ENCODE data around the gene CNTN1. TPM values are rescaled to one million over a fixed set of nuclear protein-coding genes. Genes with fewer than 3 reads are reported as not detected.
A peak's percentile ranks its signal among the peaks of the same experiment; 100 is the strongest.

The CNTN1 gene
- total RNA-seq, 6 experiments from 2014 or later = 0.09 to 0.66 (median 0.26) TPM

- H3K9me3 ChIP-seq = no peaks in the 10 kb centered on the region
- ATAC-seq = no peak
- H3K4me3 ChIP-seq = no peak overlapping the region
- no peaks in the 10 kb centered on the region for H3K4me1 ChIP-seq
- intact Hi-C loops (cut with DNase I) = no loop called here
- TF ChIP-seq POLR2A (IDR thresholded peaks at IDR 0.05) = no peak
- TF ChIP-seq, protein P1, sequence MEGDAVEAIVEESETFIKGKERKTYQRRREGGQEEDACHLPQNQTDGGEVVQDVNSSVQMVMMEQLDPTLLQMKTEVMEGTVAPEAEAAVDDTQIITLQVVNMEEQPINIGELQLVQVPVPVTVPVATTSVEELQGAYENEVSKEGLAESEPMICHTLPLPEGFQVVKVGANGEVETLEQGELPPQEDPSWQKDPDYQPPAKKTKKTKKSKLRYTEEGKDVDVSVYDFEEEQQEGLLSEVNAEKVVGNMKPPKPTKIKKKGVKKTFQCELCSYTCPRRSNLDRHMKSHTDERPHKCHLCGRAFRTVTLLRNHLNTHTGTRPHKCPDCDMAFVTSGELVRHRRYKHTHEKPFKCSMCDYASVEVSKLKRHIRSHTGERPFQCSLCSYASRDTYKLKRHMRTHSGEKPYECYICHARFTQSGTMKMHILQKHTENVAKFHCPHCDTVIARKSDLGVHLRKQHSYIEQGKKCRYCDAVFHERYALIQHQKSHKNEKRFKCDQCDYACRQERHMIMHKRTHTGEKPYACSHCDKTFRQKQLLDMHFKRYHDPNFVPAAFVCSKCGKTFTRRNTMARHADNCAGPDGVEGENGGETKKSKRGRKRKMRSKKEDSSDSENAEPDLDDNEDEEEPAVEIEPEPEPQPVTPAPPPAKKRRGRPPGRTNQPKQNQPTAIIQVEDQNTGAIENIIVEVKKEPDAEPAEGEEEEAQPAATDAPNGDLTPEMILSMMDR (IDR thresholded peaks at IDR 0.05) = no peak
- DNase-seq = no peak
- WGBS (ENCODE audit: insufficient coverage, low coverage, low lambda C conversion rate, missing lambda C conversion rate) = 50% methylated on average over 1 of the region's 1 CpG
- H3K36me3 ChIP-seq = no peaks in the 10 kb centered on the region
- H3K27ac ChIP-seq = no peak overlapping the region
- no peaks in the 10 kb centered on the region for H3K27me3 ChIP-seq
Observed at GRCh38 chr12:40937891-40938290, 245.7 kb downstream of the CNTN1 start.

DNA sequence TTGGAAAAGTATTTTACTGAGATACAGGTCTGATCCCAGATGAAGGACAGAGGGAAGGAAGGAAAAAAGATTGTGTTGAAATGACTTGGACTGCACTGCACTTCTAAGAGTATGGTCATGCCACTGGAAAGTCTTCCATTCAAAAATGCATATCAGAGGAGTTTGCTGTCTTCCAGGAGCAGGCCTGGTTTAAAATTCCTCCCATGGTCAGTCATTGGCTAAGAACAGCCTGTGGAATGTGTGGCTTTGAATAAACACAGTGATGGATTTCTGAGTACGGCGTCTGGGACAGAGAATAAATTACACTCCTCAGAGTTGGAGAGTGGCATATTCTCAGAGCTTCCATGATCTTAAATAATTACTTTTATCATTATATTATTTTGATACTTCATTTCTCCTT is 250.1 kb downstream of the CNTN1 start:
- no peak overlapping the region for H3K4me3 ChIP-seq
- H3K9me3 ChIP-seq = no peaks in the 10 kb centered on the region
- no peaks in the 10 kb centered on the region for H3K36me3 ChIP-seq
- H3K4me1 ChIP-seq = no peaks in the 10 kb centered on the region
- DNase-seq (no peak), ATAC-seq (no peak)
- intact Hi-C loops (cut with DNase I) = loop anchor here in 1 of 2 donors (10.0 kb wide), 1 partner anchor 1082 kb away; no protein-coding TSS in a partner anchor
- no peak overlapping the region for H3K27ac ChIP-seq
- 45% methylated on average over 2 of the region's 2 CpGs for WGBS (ENCODE audit: insufficient coverage, low coverage, low lambda C conversion rate, missing lambda C conversion rate)
- TF ChIP-seq POLR2A (IDR thresholded peaks at IDR 0.05) = no peak
- TF ChIP-seq, protein P1 (IDR thresholded peaks at IDR 0.05) = no peak
- no peaks in the 10 kb centered on the region for H3K27me3 ChIP-seq

GRCh38 chr12:40945772-40946171 is 253.5 kb downstream of the CNTN1 start:
- Histone ChIP-seq H3K4me1 (no peaks in the 10 kb centered on the region), H3K27me3 (no peaks in the 10 kb centered on the region), H3K4me3 (no peak overlapping the region), H3K9me3 (no peaks in the 10 kb centered on the region), H3K36me3 (no peaks in the 10 kb centered on the region), H3K27ac (no peak overlapping the region)
- intact Hi-C loops (cut with DNase I) = loop anchor here in 1 of 2 donors (10.0 kb wide), 1 partner anchor 1079 kb away; no protein-coding TSS in a partner anchor
- ATAC-seq (no peak), DNase-seq (no peak)
- TF ChIP-seq, protein P1 (IDR thresholded peaks at IDR 0.05) = no peak
- TF ChIP-seq POLR2A (IDR thresholded peaks at IDR 0.05) = no peak
- 72% methylated on average over 2 of the region's 2 CpGs for WGBS (ENCODE audit: insufficient coverage, low coverage, low lambda C conversion rate, missing lambda C conversion rate)

DNA sequence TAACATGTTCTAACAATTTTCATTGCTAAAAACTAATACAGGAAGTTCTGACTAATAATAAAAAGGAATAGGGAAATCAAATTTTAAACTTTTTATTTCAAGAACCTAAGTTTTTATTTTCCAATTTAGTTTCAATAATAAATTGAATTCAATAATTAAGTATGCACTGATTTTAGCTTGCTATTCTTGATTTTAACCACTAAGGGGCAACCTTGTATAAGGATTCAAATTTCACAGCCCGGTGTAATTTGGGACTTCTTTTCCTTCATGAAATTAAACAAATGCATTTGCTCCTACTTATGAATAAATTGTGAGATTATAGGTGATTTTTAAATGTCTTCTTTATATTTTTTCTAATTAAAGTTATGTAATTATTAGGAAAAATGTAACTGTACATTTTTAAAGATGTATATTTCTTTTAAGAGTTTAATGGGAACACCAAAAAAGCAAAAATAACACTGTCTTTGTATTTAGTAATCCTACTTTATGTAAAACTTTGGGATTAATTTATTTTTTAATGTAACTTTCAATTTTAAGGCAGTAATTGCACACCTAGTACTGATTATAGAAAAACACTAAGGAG is 254.5 kb downstream of the CNTN1 start:
- H3K36me3 ChIP-seq = no peaks in the 10 kb centered on the region
- no peak overlapping the region for H3K27ac ChIP-seq
- TF ChIP-seq POLR2A (IDR thresholded peaks at IDR 0.05) = no peak
- TF ChIP-seq, protein P1 (IDR thresholded peaks at IDR 0.05) = peak; percentile 66 to 74 (median 68)
- H3K27me3 ChIP-seq = no peaks in the 10 kb centered on the region
- no peak overlapping the region for H3K4me3 ChIP-seq
- no peaks in the 10 kb centered on the region for H3K9me3 ChIP-seq
- no peak for DNase-seq
- WGBS (ENCODE audit: insufficient coverage, low coverage, low lambda C conversion rate, missing lambda C conversion rate) = 0% methylated on average over 1 of the region's 1 CpG
- ATAC-seq = peak; percentile 48 to 75 (median 68)
- intact Hi-C loops (cut with DNase I) = loop anchor here in 1 of 2 donors (10.0 kb wide), 1 partner anchor 1078 kb away; no protein-coding TSS in a partner anchor
- H3K4me1 ChIP-seq = no peaks in the 10 kb centered on the region
